Astrocyte (in vitro differentiated cells and primary cell): ENCODE measurements around the gene COL2A1.

Experiments
- EZH2 ChIP-seq: IDR thresholded peaks from 2 replicates; pipeline ENCODE4 v1.6.1; 2012; ENCODE audit warnings: mild to moderate bottlenecking, low read length, inconsistent platforms; ENCODE audit not compliant: insufficient read depth
- TF ChIP-seq, protein P1 (sequence below): IDR thresholded peaks from 2 replicates; pipeline ENCODE4 v1.5.1; 2011; ENCODE audit warnings: low read depth, mild to moderate bottlenecking, inconsistent platforms, low read length, moderate library complexity; ENCODE audit not compliant: insufficient read depth

DNA sequence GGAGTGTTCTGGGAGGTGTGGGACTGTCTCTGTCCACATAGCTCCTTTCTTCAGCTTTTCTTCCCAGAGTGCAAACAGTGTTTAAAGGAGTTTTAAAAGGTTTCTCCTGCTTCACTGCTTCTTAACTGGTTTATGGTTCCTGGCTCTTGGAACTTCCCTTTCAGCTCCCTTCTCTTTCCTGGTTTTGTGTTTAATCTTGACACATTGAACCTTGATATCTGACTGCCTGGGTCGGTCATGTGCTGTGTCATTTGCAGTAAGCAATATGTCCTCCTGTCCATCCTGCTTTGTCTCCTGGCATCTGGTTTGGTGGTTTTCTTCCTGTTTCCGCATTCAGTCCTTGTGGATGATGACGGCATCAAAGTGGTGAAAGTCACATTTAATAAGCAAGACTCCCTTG, 38.7 kb downstream of the COL2A1 start:
- TF ChIP-seq, protein P1, sequence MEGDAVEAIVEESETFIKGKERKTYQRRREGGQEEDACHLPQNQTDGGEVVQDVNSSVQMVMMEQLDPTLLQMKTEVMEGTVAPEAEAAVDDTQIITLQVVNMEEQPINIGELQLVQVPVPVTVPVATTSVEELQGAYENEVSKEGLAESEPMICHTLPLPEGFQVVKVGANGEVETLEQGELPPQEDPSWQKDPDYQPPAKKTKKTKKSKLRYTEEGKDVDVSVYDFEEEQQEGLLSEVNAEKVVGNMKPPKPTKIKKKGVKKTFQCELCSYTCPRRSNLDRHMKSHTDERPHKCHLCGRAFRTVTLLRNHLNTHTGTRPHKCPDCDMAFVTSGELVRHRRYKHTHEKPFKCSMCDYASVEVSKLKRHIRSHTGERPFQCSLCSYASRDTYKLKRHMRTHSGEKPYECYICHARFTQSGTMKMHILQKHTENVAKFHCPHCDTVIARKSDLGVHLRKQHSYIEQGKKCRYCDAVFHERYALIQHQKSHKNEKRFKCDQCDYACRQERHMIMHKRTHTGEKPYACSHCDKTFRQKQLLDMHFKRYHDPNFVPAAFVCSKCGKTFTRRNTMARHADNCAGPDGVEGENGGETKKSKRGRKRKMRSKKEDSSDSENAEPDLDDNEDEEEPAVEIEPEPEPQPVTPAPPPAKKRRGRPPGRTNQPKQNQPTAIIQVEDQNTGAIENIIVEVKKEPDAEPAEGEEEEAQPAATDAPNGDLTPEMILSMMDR, result no peak
- TF ChIP-seq EZH2, result no peak
